GM23338 (cell line): Measurements from ENCODE around the gene MIB2. TPM values are rescaled to one million over a fixed set of nuclear protein-coding genes. Genes with fewer than 3 reads are reported as not detected.

ENCODE experiments used
- ATAC-seq: fragments of 200-7000 bp; cut with Tn5 transposase; 3 replicates; pipeline ENCODE4 v1.9.1; 2020
- DNase-seq: peaks from one replicate; pipeline ENCODE4 v3.0.0-alpha.2; 2015; ENCODE audit warnings: low spot score
- H2AFZ ChIP-seq: fragments of 200-600 bp; sonication (generic); 2 replicates; pipeline ENCODE4 v1.8.0; 2016; ENCODE audit warnings: antibody characterized with exemption, mild to moderate bottlenecking, moderate library complexity
- H3F3A ChIP-seq: fragments of 200-600 bp; sonication (generic); replicated peaks from 2 replicates; pipeline ENCODE4 v1.8.0; 2017; ENCODE audit warnings: antibody characterized with exemption, mixed run types, low read depth
- H3K27ac ChIP-seq: fragments of 200-600 bp; sonication (generic); 2 replicates; pipeline ENCODE4 v1.6.1; 2016; ENCODE audit warnings: low read depth
- H3K27me3 ChIP-seq: fragments of 200-600 bp; sonication (generic); 2 replicates; pipeline ENCODE4 v1.8.0; 2016; ENCODE audit warnings: mild to moderate bottlenecking, mixed run types, moderate library complexity; ENCODE audit not compliant: insufficient read depth
- H3K36me3 ChIP-seq: fragments of 200-600 bp; sonication (generic); 2 replicates; pipeline ENCODE4 v1.8.0; 2016; ENCODE audit warnings: mild to moderate bottlenecking; ENCODE audit not compliant: insufficient read depth
- H3K4me1 ChIP-seq: fragments of 200-600 bp; sonication (generic); 2 replicates; pipeline ENCODE4 v1.8.0; 2016; ENCODE audit warnings: mild to moderate bottlenecking, moderate library complexity; ENCODE audit not compliant: insufficient read depth
- H3K4me2 ChIP-seq: fragments of 200-600 bp; sonication (generic); 2 replicates; pipeline ENCODE4 v1.7.1; 2017; ENCODE audit warnings: mixed run types
- H3K4me3 ChIP-seq: fragments of 200-600 bp; sonication (generic); 2 replicates; pipeline ENCODE4 v1.6.1; 2016; ENCODE audit warnings: mixed run types
- H3K79me2 ChIP-seq: fragments of 200-600 bp; sonication (generic); replicated peaks from 2 replicates; pipeline ENCODE4 v1.8.0; 2017; ENCODE audit warnings: mild to moderate bottlenecking; ENCODE audit not compliant: insufficient read depth
- H3K9me2 ChIP-seq: fragments of 200-600 bp; sonication (generic); 2 replicates; pipeline ENCODE4 v1.8.0; 2017; ENCODE audit not compliant: insufficient read depth
- H4K20me1 ChIP-seq: fragments of 200-600 bp; sonication (generic); replicated peaks from 2 replicates; pipeline ENCODE4 v1.8.0; 2017; ENCODE audit warnings: mild to moderate bottlenecking; ENCODE audit not compliant: insufficient read depth
- H3K27ac Mint-ChIP-seq: 2 replicates; pipeline ENCODE4 v1.8.0; 2020; ENCODE audit warnings: inconsistent platforms, mild to moderate bottlenecking, moderate library complexity, mixed read lengths
- H3K27me3 Mint-ChIP-seq: 3 replicates; pipeline ENCODE4 v1.8.0; 2022; ENCODE audit warnings: low read depth, mild to moderate bottlenecking, moderate library complexity, mixed read lengths, inconsistent platforms; ENCODE audit not compliant: insufficient read depth, poor library complexity
- H3K36me3 Mint-ChIP-seq: 3 replicates; pipeline ENCODE4 v1.8.0; 2021; ENCODE audit warnings: low read depth, mild to moderate bottlenecking, inconsistent platforms, moderate library complexity, mixed read lengths
- H3K4me1 Mint-ChIP-seq: 3 replicates; pipeline ENCODE4 v1.8.0; 2020; ENCODE audit warnings: mild to moderate bottlenecking, inconsistent platforms, mixed read lengths
- H3K4me3 Mint-ChIP-seq: 3 replicates; pipeline ENCODE4 v1.8.0; 2021; ENCODE audit warnings: moderate library complexity, mild to moderate bottlenecking, inconsistent platforms, mixed read lengths
- H3K9me3 Mint-ChIP-seq: 3 replicates; pipeline ENCODE4 v1.8.0; 2020; ENCODE audit warnings: moderate library complexity, mild to moderate bottlenecking, inconsistent platforms, mixed read lengths
- CREB1 ChIP-seq: fragments of 250-450 bp; sonication (Bioruptor Pico); IDR thresholded peaks from 2 replicates; pipeline ENCODE4 v1.5.0; 2020; ENCODE audit warnings: low read depth, mild to moderate bottlenecking, moderate library complexity
- EZH2phosphoT487 ChIP-seq: fragments of 200-600 bp; sonication (generic); IDR thresholded peaks from one replicate; pipeline ENCODE4 v1.8.1; 2018; ENCODE audit warnings: antibody characterized with exemption; ENCODE audit not compliant: unreplicated experiment
- JUNB ChIP-seq: IDR thresholded peaks from one replicate; pipeline ENCODE4 v1.6.1; 2016; ENCODE audit warnings: antibody characterized with exemption; ENCODE audit not compliant: unreplicated experiment
- POLR2AphosphoS5 ChIP-seq: IDR thresholded peaks from 2 replicates; pipeline ENCODE4 v1.6.1; 2016; ENCODE audit warnings: antibody characterized with exemption, low read depth
- STAT1 ChIP-seq: IDR thresholded peaks from one replicate; pipeline ENCODE4 v1.6.1; 2016; ENCODE audit warnings: antibody characterized with exemption; ENCODE audit not compliant: unreplicated experiment
- ZNF114 ChIP-seq: fragments of 250-450 bp; sonication (Bioruptor Pico); IDR thresholded peaks from 2 replicates; pipeline ENCODE4 v1.5.0; 2020; ENCODE audit warnings: mild to moderate bottlenecking, moderate library complexity
- ZNF331 ChIP-seq: fragments of 250-450 bp; sonication (Bioruptor Pico); IDR thresholded peaks from 2 replicates; pipeline ENCODE4 v1.5.0; 2020; ENCODE audit warnings: low read depth, mild to moderate bottlenecking, moderate library complexity
- polyA plus RNA-seq: library from polyadenylated mRNA; unstranded; fragments of >200 nt; fragmentation: Nextera tagmentation; extraction: Ambion mirVana; gene quantifications from 2 replicates; pipeline ENCODE4 v1.2.1, GENCODE V29; 2016
- total RNA-seq: library from RNA; depleted of rRNA; stranded (reverse); fragments of >200 nt; shearing (Covaris generic); gene quantifications from 2 replicates; pipeline ENCODE4 v1.2.3, GENCODE V29; 2014
- TF ChIP-seq, protein P1 (sequence below): IDR thresholded peaks from 2 replicates; pipeline ENCODE4 v1.6.1; 2016; ENCODE audit warnings: antibody characterized with exemption
- TF ChIP-seq, protein P2 (sequence below): IDR thresholded peaks from one replicate; pipeline ENCODE4 v1.6.1; 2018; ENCODE audit warnings: antibody characterized with exemption; ENCODE audit not compliant: unreplicated experiment
- TF ChIP-seq, protein P3 (sequence below): fragments of 250-450 bp; sonication (Bioruptor Pico); IDR thresholded peaks from 2 replicates; pipeline ENCODE4 v1.5.0; 2020; ENCODE audit warnings: mild to moderate bottlenecking, moderate library complexity

Gene MIB2
- total and polyA plus RNA-seq, 2 experiments from 2014 or later = 82.6 to 104 TPM

DNA sequence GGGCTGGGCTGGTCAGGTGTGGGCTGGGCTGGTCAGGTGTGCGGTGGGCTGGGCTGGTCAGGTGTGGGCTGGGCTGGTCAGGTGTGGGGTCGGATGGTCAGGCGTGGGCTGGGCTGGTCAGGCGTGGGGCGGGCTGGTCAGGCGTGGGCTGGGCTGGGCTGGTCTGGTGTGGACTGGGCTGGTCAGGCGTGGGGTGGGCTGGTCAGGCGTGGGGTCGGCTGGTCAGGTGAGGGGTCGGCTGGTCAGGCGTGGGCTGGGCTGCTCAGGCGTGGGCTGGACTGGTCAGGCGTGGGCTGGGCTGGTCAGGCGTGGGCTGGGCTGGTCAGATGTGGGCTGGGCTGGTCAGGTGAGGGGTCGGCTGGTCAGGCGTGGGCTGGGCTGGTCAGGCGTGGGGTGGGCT, 9.6 kb upstream of the MIB2 start:
- no peak for ATAC-seq

More for the DNA sequence above, 9.6 kb upstream of the MIB2 start:
- Histone ChIP-seq H3K27ac (no peak overlapping the region), H2AFZ (no peak overlapping the region), H3K4me3 (no peak overlapping the region), H3K79me2 (no peaks in the 10 kb centered on the region), H4K20me1 (no peaks in the 10 kb centered on the region), H3F3A (0 out of 2 replicates have a peak, but pooled peaks cover 7% of the 10 kb centered on the region), H3K9me2 (no peaks in the 10 kb centered on the region), H3K27me3 (peaks cover 12% of the 10 kb centered on the region), H3K4me2 (no peak overlapping the region), H3K36me3 (no peaks in the 10 kb centered on the region), H3K4me1 (no peaks in the 10 kb centered on the region; the same call in 1 of the 2 replicates)
- H3K27me3 Mint-ChIP-seq = peaks cover 26% of the 10 kb centered on the region
- DNase-seq = no peak
- no peak overlapping the region for H3K4me3 Mint-ChIP-seq
- no peaks in the 10 kb centered on the region for H3K9me3 Mint-ChIP-seq
- H3K27ac Mint-ChIP-seq = no peak overlapping the region
- peaks cover 6% of the 10 kb centered on the region for H3K4me1 Mint-ChIP-seq
- TF ChIP-seq ZNF331 (no peak), STAT1 (no peak), JUNB (no peak), EZH2phosphoT487 (no peak), ZNF114 (CRISPR knock-in tag) (no peak), CREB1 (no peak), POLR2AphosphoS5 (no peak)
- TF ChIP-seq, protein P1, sequence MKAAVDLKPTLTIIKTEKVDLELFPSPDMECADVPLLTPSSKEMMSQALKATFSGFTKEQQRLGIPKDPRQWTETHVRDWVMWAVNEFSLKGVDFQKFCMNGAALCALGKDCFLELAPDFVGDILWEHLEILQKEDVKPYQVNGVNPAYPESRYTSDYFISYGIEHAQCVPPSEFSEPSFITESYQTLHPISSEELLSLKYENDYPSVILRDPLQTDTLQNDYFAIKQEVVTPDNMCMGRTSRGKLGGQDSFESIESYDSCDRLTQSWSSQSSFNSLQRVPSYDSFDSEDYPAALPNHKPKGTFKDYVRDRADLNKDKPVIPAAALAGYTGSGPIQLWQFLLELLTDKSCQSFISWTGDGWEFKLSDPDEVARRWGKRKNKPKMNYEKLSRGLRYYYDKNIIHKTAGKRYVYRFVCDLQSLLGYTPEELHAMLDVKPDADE = no peak
- TF ChIP-seq, protein P2, sequence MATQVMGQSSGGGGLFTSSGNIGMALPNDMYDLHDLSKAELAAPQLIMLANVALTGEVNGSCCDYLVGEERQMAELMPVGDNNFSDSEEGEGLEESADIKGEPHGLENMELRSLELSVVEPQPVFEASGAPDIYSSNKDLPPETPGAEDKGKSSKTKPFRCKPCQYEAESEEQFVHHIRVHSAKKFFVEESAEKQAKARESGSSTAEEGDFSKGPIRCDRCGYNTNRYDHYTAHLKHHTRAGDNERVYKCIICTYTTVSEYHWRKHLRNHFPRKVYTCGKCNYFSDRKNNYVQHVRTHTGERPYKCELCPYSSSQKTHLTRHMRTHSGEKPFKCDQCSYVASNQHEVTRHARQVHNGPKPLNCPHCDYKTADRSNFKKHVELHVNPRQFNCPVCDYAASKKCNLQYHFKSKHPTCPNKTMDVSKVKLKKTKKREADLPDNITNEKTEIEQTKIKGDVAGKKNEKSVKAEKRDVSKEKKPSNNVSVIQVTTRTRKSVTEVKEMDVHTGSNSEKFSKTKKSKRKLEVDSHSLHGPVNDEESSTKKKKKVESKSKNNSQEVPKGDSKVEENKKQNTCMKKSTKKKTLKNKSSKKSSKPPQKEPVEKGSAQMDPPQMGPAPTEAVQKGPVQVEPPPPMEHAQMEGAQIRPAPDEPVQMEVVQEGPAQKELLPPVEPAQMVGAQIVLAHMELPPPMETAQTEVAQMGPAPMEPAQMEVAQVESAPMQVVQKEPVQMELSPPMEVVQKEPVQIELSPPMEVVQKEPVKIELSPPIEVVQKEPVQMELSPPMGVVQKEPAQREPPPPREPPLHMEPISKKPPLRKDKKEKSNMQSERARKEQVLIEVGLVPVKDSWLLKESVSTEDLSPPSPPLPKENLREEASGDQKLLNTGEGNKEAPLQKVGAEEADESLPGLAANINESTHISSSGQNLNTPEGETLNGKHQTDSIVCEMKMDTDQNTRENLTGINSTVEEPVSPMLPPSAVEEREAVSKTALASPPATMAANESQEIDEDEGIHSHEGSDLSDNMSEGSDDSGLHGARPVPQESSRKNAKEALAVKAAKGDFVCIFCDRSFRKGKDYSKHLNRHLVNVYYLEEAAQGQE = no peak
- TF ChIP-seq, protein P3, sequence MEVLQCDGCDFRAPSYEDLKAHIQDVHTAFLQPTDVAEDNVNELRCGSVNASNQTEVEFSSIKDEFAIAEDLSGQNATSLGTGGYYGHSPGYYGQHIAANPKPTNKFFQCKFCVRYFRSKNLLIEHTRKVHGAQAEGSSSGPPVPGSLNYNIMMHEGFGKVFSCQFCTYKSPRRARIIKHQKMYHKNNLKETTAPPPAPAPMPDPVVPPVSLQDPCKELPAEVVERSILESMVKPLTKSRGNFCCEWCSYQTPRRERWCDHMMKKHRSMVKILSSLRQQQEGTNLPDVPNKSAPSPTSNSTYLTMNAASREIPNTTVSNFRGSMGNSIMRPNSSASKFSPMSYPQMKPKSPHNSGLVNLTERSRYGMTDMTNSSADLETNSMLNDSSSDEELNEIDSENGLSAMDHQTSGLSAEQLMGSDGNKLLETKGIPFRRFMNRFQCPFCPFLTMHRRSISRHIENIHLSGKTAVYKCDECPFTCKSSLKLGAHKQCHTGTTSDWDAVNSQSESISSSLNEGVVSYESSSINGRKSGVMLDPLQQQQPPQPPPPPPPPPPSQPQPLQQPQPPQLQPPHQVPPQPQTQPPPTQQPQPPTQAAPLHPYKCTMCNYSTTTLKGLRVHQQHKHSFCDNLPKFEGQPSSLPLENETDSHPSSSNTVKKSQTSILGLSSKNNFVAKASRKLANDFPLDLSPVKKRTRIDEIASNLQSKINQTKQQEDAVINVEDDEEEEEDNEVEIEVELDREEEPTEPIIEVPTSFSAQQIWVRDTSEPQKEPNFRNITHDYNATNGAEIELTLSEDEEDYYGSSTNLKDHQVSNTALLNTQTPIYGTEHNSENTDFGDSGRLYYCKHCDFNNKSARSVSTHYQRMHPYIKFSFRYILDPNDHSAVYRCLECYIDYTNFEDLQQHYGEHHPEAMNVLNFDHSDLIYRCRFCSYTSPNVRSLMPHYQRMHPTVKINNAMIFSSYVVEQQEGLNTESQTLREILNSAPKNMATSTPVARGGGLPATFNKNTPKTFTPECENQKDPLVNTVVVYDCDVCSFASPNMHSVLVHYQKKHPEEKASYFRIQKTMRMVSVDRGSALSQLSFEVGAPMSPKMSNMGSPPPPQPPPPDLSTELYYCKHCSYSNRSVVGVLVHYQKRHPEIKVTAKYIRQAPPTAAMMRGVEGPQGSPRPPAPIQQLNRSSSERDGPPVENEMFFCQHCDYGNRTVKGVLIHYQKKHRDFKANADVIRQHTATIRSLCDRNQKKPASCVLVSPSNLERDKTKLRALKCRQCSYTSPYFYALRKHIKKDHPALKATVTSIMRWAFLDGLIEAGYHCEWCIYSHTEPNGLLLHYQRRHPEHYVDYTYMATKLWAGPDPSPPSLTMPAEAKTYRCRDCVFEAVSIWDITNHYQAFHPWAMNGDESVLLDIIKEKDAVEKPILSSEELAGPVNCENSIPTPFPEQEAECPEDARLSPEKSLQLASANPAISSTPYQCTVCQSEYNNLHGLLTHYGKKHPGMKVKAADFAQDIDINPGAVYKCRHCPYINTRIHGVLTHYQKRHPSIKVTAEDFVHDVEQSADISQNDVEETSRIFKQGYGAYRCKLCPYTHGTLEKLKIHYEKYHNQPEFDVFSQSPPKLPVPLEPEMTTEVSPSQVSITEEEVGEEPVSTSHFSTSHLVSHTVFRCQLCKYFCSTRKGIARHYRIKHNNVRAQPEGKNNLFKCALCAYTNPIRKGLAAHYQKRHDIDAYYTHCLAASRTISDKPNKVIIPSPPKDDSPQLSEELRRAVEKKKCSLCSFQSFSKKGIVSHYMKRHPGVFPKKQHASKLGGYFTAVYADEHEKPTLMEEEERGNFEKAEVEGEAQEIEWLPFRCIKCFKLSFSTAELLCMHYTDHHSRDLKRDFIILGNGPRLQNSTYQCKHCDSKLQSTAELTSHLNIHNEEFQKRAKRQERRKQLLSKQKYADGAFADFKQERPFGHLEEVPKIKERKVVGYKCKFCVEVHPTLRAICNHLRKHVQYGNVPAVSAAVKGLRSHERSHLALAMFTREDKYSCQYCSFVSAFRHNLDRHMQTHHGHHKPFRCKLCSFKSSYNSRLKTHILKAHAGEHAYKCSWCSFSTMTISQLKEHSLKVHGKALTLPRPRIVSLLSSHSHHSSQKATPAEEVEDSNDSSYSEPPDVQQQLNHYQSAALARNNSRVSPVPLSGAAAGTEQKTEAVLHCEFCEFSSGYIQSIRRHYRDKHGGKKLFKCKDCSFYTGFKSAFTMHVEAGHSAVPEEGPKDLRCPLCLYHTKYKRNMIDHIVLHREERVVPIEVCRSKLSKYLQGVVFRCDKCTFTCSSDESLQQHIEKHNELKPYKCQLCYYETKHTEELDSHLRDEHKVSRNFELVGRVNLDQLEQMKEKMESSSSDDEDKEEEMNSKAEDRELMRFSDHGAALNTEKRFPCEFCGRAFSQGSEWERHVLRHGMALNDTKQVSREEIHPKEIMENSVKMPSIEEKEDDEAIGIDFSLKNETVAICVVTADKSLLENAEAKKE = no peak
- H3K36me3 Mint-ChIP-seq = no peaks in the 10 kb centered on the region
